NB4 (cell line): ENCODE results near the gene KAZN.
"Not testable (repeated sequence)": the region's sequence is repeated elsewhere in the genome, so short reads cannot be mapped to it uniquely, and the experiment has no call there.

Experiments used
- DNase-seq: peaks from one replicate; pipeline ENCODE4 v3.0.0; 2010; ENCODE audit warnings: low read depth
- H3K4me3 ChIP-seq: one replicate; pipeline ENCODE4 v1.5.1; 2011; ENCODE audit warnings: mild to moderate bottlenecking, low read depth, low read length, moderate library complexity
- CTCF ChIP-seq: IDR thresholded peaks from one replicate; pipeline ENCODE4 v1.5.1; 2012; ENCODE audit warnings: low read depth, low read length
- MAX ChIP-seq: IDR thresholded peaks from 2 replicates; pipeline ENCODE4 v1.6.1; 2011; ENCODE audit warnings: low read depth, low read length
- MYC ChIP-seq: IDR thresholded peaks from 2 replicates; pipeline ENCODE4 v1.6.1; 2011; ENCODE audit warnings: low read depth, low read length
- POLR2A ChIP-seq: IDR thresholded peaks from 2 replicates; pipeline ENCODE4 v1.6.1; 2011; ENCODE audit warnings: mild to moderate bottlenecking; ENCODE audit not compliant: insufficient read length; ENCODE audit errors: extremely low read depth

The KAZN gene

GRCh38 chr1:15130607-15131006, 532.1 kb downstream of the KAZN start:
- H3K4me3 ChIP-seq: no peak overlapping the region
- TF ChIP-seq CTCF: no peak
- no peak for TF ChIP-seq MYC
- TF ChIP-seq POLR2A: no peak
- DNase-seq: no peak

- no peak for TF ChIP-seq MYC
- TF ChIP-seq POLR2A: no peak
- no peak for TF ChIP-seq MAX
- no peak for TF ChIP-seq CTCF
- H3K4me3 ChIP-seq: no peak overlapping the region
- no peak for DNase-seq
Observed at GRCh38 chr1:15132965-15133364, 534.5 kb downstream of the KAZN start.

- H3K4me3 ChIP-seq: no peak overlapping the region
- TF ChIP-seq POLR2A (no peak), MAX (no peak), MYC (no peak), CTCF (no peak)
- DNase-seq: no peak
Observed at GRCh38 chr1:15134285-15134684, 535.8 kb downstream of the KAZN start.

GRCh38 chr1:15135604-15136003, 537.1 kb downstream of the KAZN start:
- not testable (repeated sequence) for DNase-seq, H3K4me3 ChIP-seq

- TF ChIP-seq POLR2A (no peak), MAX (no peak), CTCF (no peak), MYC (no peak)
- no peak overlapping the region for H3K4me3 ChIP-seq
- DNase-seq: no peak
Observed at GRCh38 chr1:15137809-15138208, 539.3 kb downstream of the KAZN start.

- H3K4me3 ChIP-seq: no peak overlapping the region
- TF ChIP-seq POLR2A (no peak), MYC (no peak), CTCF (no peak), MAX (no peak)
- DNase-seq: no peak
Observed at GRCh38 chr1:15139654-15140350, 541.3 kb downstream of the KAZN start.
